Measurements from ENCODE around the gene SHB. TPM values are rescaled to one million over a fixed set of nuclear protein-coding genes. Genes with fewer than 3 reads are reported as not detected.
"Not testable (repeated sequence)": the region's sequence is repeated elsewhere in the genome, so short reads cannot be mapped to it uniquely, and the experiment has no call there.

Gene SHB
- total RNA-seq, 2 experiments from 2014 or later: 1.1 to 1.2 TPM

DNA sequence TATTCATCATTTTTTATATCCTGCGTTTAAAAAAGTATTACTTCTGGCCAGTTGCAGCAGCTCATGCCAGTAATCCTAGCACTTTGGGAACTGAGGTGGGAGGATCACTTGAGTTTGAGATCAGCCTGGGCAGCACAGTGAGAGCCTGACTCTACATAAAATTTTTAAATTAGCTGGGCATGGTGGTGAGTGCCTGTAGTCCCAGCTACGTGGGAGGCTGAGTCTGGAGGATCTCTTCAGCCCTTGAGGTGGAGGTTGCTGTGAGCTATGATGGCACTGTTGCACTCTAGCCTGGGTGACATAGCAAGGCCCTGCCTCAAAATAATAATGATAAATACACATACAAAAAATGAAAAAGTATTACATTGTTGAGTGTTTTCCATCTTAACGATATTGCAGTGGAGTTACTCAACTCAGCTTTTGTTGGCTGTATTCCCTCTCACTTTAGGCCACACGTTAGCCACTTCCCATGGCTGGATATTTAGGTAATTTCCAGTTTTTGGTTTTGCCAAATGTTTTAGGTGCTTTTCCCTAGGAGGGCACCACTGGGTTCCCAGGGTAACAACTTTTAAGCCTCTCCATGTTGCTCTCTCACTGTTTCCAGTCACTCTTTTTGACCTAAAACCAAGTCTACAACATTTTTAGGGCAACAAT is 20.6 kb downstream of the SHB start:
- no peak overlapping the region for H3K4me3 ChIP-seq (ENCODE audit: low read length)
- no peak overlapping the region for H3K4me3 Mint-ChIP-seq

DNA sequence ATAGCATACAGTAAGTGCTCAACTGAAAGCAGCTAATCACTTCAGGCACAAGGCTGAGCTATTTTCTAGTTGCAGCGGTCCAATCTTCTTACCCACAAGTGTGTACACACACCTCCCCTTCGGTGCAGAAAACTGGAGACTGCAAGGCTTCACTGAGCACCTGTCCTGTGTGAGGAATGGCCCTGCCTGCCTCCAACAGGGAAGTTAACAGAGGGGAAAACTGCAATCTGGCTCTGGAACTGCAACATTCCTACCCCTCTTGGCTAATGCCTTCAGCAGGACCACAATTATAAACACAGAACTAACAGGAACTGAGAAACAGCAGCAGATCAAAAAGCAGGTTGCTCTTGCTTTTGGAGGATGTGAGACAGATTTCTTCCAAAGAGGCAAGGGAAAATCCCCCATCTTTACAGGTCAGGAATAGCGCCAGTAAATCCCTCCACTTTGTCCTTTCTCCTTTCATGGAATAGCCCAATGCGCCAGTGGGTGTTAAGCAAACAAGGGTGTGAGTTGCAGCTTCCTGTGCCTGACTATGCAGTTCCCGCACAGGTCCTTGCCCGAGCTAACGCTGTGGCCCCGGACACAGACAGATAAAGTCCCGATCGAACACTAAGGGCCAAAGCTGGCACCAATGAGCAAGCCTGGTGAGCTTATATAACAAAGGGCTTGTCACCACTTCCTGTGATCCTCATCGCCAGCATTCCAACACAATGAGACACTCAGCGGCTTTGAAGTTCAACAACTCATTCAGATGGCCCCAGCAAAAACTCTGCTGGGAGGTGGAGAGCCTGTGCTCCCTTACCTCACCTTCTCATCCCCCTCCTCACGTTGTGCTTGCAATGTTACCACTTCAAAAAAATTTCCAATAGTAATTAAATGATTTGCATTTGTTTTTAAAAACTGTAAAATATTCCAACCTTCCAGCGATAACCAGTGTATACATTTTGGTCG is 21.5 kb downstream of the SHB start:
- CTCF ChIA-PET: no interaction called here
- no peak overlapping the region for H3K4me3 Mint-ChIP-seq

More for the DNA sequence above, 20.6 kb downstream of the SHB start:
- Mint-ChIP-seq H3K9me3 (no peaks in the 10 kb centered on the region), H3K36me3 (ENCODE audit: low read depth) (no peaks in the 10 kb centered on the region), H3K4me1 (ENCODE audit: low read depth) (no peaks in the 10 kb centered on the region), H3K27me3 (no peaks in the 10 kb centered on the region), H3K27ac (no peak overlapping the region)
- DNase-seq (no peak), ATAC-seq (ENCODE audit: poor library complexity) (no peak)
- intact Hi-C loops (cut with DNase I, micrococcal nuclease): no loop called here
- no peak overlapping the region for H3K27ac ChIP-seq (ENCODE audit: low read depth in 1 of 2, low read length in 2 of 2)
- ChIA-PET CTCF (no interaction called here), POLR2A (no interaction called here)
- no peaks in the 10 kb centered on the region for H3K27me3 ChIP-seq (ENCODE audit: control insufficient read depth in 1 of 2, insufficient read depth in 2 of 2, low read length in 2 of 2)
- peaks cover 3% of the 10 kb centered on the region for H3K4me1 ChIP-seq (ENCODE audit: insufficient read depth, low read length)
- H3K9me3 ChIP-seq (ENCODE audit: control insufficient read depth in 1 of 2, insufficient read depth in 1 of 2, low read length in 2 of 2): no peaks in the 10 kb centered on the region
- no peaks in the 10 kb centered on the region for H3K36me3 ChIP-seq (ENCODE audit: insufficient read depth, low read length)
- TF ChIP-seq, protein P1, sequence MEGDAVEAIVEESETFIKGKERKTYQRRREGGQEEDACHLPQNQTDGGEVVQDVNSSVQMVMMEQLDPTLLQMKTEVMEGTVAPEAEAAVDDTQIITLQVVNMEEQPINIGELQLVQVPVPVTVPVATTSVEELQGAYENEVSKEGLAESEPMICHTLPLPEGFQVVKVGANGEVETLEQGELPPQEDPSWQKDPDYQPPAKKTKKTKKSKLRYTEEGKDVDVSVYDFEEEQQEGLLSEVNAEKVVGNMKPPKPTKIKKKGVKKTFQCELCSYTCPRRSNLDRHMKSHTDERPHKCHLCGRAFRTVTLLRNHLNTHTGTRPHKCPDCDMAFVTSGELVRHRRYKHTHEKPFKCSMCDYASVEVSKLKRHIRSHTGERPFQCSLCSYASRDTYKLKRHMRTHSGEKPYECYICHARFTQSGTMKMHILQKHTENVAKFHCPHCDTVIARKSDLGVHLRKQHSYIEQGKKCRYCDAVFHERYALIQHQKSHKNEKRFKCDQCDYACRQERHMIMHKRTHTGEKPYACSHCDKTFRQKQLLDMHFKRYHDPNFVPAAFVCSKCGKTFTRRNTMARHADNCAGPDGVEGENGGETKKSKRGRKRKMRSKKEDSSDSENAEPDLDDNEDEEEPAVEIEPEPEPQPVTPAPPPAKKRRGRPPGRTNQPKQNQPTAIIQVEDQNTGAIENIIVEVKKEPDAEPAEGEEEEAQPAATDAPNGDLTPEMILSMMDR (IDR thresholded peaks at IDR 0.05): no peak

DNA sequence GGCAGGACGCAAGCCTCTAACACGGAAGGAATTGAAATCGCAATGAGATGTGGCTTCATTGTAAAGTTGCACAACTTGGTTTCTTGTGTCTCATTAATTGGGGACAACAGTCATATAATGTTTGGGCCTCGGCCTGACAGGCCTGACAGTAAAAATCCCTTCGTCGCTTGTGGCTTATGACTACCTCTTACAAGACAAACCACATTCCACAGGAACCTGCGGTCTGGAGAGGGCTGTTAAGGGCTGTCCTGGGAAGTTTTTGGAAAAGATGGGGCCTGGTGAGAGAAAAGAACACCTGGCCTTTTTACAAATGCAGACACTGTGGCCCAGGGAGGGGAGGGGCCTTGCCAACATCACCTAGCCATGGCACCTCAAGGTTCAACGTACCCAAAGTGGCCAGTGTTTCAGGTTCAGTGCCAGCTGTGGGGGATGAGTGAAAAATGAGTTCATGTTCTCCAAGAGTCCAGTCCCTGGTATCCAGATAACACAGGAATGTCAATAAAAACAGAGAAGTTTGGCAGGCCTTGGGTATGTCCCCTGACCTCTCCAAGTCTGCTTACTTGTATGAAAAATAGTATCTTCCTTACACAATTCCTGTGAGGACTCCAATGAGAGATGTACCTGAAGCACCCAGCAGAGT is 22.2 kb downstream of the SHB start:
- Mint-ChIP-seq H3K9me3 (no peaks in the 10 kb centered on the region), H3K27ac (no peak overlapping the region), H3K4me1 (ENCODE audit: low read depth) (no peaks in the 10 kb centered on the region), H3K27me3 (no peaks in the 10 kb centered on the region), H3K4me3 (no peak overlapping the region), H3K36me3 (ENCODE audit: low read depth) (no peaks in the 10 kb centered on the region)
- TF ChIP-seq, protein P1 (IDR thresholded peaks at IDR 0.05): no peak
- Histone ChIP-seq H3K9me3 (ENCODE audit: control insufficient read depth in 1 of 2, insufficient read depth in 1 of 2, low read length in 2 of 2) (no peaks in the 10 kb centered on the region), H3K36me3 (ENCODE audit: insufficient read depth, low read length) (no peaks in the 10 kb centered on the region), H3K4me1 (ENCODE audit: insufficient read depth, low read length) (peaks cover 3% of the 10 kb centered on the region), H3K27me3 (ENCODE audit: control insufficient read depth in 1 of 2, insufficient read depth in 2 of 2, low read length in 2 of 2) (no peaks in the 10 kb centered on the region), H3K4me3 (ENCODE audit: low read length) (no peak overlapping the region), H3K27ac (ENCODE audit: low read depth in 1 of 2, low read length in 2 of 2) (no peak overlapping the region)
- ChIA-PET CTCF (no interaction called here), POLR2A (interaction anchor here (0.6 kb wide), 1 partner anchor 58 kb away, joined by 3 read pairs; no protein-coding TSS in a partner anchor)
- DNase-seq (peak in 2 of 14 experiments; percentile 13 to 26), ATAC-seq (ENCODE audit: poor library complexity) (no peak)
- intact Hi-C loops (cut with DNase I, micrococcal nuclease): no loop called here

More for the DNA sequence above, 21.5 kb downstream of the SHB start:
- Histone ChIP-seq H3K4me1 (ENCODE audit: insufficient read depth, low read length) (peaks cover 3% of the 10 kb centered on the region), H3K36me3 (ENCODE audit: insufficient read depth, low read length) (no peaks in the 10 kb centered on the region), H3K4me3 (ENCODE audit: low read length) (no peak overlapping the region), H3K27me3 (ENCODE audit: control insufficient read depth in 1 of 2, insufficient read depth in 2 of 2, low read length in 2 of 2) (no peaks in the 10 kb centered on the region), H3K27ac (ENCODE audit: low read depth in 1 of 2, low read length in 2 of 2) (no peak overlapping the region), H3K9me3 (ENCODE audit: control insufficient read depth in 1 of 2, insufficient read depth in 1 of 2, low read length in 2 of 2) (no peaks in the 10 kb centered on the region)
- ATAC-seq (ENCODE audit: poor library complexity) (no peak), DNase-seq (peak in 2 of 14 experiments; percentile 17 to 30)
- H3K36me3 Mint-ChIP-seq (ENCODE audit: low read depth): no peaks in the 10 kb centered on the region
- no peaks in the 10 kb centered on the region for H3K9me3 Mint-ChIP-seq
- H3K4me1 Mint-ChIP-seq (ENCODE audit: low read depth): no peaks in the 10 kb centered on the region
- H3K27ac Mint-ChIP-seq: no peak overlapping the region
- POLR2A ChIA-PET: interaction anchor here (0.6 kb wide), 1 partner anchor 59 kb away, joined by 3 read pairs; no protein-coding TSS in a partner anchor
- no peaks in the 10 kb centered on the region for H3K27me3 Mint-ChIP-seq
- intact Hi-C loops (cut with DNase I, micrococcal nuclease): no loop called here
- TF ChIP-seq, protein P1 (IDR thresholded peaks at IDR 0.05): no peak

DNA sequence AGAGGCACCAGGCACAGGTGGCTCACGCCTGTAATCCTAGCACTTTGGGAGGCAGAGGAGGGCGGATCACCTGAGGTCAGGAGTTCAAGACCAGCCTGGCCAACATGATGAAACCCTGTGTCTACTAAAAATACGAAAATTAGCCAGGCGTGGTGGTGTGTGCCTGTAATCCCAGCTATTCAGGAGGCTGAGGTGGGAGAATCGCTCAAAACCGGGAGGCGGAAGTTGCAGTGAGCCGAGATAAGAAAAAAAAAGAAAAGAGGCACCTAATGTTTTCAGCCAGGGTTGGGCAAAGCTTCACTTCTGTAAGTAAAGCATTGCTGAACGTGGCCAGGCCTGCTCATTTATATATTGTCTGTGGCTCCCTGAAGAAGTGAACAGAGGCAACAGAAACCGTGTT is 23.1 kb downstream of the SHB start:
- H3K9me3 Mint-ChIP-seq; DNase-seq; CTCF ChIA-PET; H3K27ac Mint-ChIP-seq; H3K27me3 Mint-ChIP-seq; H3K27ac ChIP-seq (ENCODE audit: low read depth in 1 of 2, low read length in 2 of 2); H3K4me3 ChIP-seq (ENCODE audit: low read length); H3K27me3 ChIP-seq (ENCODE audit: control insufficient read depth in 1 of 2, insufficient read depth in 2 of 2, low read length in 2 of 2); H3K4me1 ChIP-seq (ENCODE audit: insufficient read depth, low read length); POLR2A ChIA-PET; H3K9me3 ChIP-seq (ENCODE audit: control insufficient read depth in 1 of 2, insufficient read depth in 1 of 2, low read length in 2 of 2); H3K36me3 ChIP-seq (ENCODE audit: insufficient read depth, low read length); H3K36me3 Mint-ChIP-seq (ENCODE audit: low read depth); H3K4me1 Mint-ChIP-seq (ENCODE audit: low read depth); H3K4me3 Mint-ChIP-seq; intact Hi-C loops (cut with DNase I, micrococcal nuclease); ATAC-seq (ENCODE audit: poor library complexity): not testable (repeated sequence)
